PC-9 (cell line): Measurements from ENCODE around the gene OSCAR. TPM values are rescaled to one million over a fixed set of nuclear protein-coding genes. Genes with fewer than 3 reads are reported as not detected.

Experiments
- BruUV-seq: library from RNA; stranded (reverse); fragments of 400-500 nt; replicated peaks from 2 replicates; lab custom pipeline; 2021; lab: Mats Ljungman, UMichigan
- CTCF ChIA-PET: fragments of 300-600 bp; sonication (Branson Sonifier 250); formaldehyde crosslinking; loops from one replicate; lab custom pipeline; 2022; ENCODE audit warnings: antibody characterized with exemption; lab: Charles Lee
- POLR2A ChIA-PET: fragments of 300-600 bp; sonication (Branson Sonifier 250); formaldehyde crosslinking; loops from one replicate; lab custom pipeline; 2022; ENCODE audit warnings: antibody characterized with exemption; ENCODE audit not compliant: unreplicated experiment; lab: Charles Lee
- DNase-seq, 2 experiments: peaks; one replicate each; pipeline versions ENCODE4 v3.0.0 to v3.0.0-alpha.2; 2015 to 2022; ENCODE audit warnings: mixed read lengths in 1 of 2
- H2AFZ ChIP-seq: fragments of 200-600 bp; sonication (generic); 2 replicates; pipeline ENCODE4 v1.8.1; 2017; ENCODE audit warnings: antibody characterized with exemption
- H3F3A ChIP-seq: fragments of 200-600 bp; sonication (generic); 2 replicates; pipeline ENCODE4 v1.8.1; 2017; ENCODE audit warnings: antibody characterized with exemption, mild to moderate bottlenecking, low read depth; ENCODE audit not compliant: insufficient read depth
- H3K27ac ChIP-seq: fragments of 200-600 bp; sonication (generic); 2 replicates; pipeline ENCODE4 v1.6.1; 2016; ENCODE audit warnings: mixed run types
- H3K27me3 ChIP-seq: fragments of 200-600 bp; sonication (generic); 2 replicates; pipeline ENCODE4 v1.6.1; 2016; ENCODE audit warnings: low read depth, mixed run types; ENCODE audit not compliant: insufficient read depth
- H3K36me3 ChIP-seq: fragments of 200-600 bp; sonication (generic); 2 replicates; pipeline ENCODE4 v1.6.1; 2016; ENCODE audit warnings: low read depth, mixed run types
- H3K4me1 ChIP-seq: fragments of 200-600 bp; sonication (generic); replicated peaks from 2 replicates; pipeline ENCODE4 v1.6.1; 2016; ENCODE audit warnings: mixed run types; ENCODE audit not compliant: insufficient read depth
- H3K4me2 ChIP-seq: fragments of 200-600 bp; sonication (generic); 2 replicates; pipeline ENCODE4 v1.6.1; 2017; ENCODE audit warnings: mixed run types
- H3K4me3 ChIP-seq: fragments of 200-600 bp; sonication (generic); 2 replicates; pipeline ENCODE4 v1.6.1; 2016; ENCODE audit warnings: mixed run types
- H3K79me2 ChIP-seq: fragments of 200-600 bp; sonication (generic); 2 replicates; pipeline ENCODE4 v1.6.1; 2017; ENCODE audit warnings: low read depth, mixed run types
- H3K9me2 ChIP-seq: fragments of 200-600 bp; sonication (generic); 2 replicates; pipeline ENCODE4 v1.8.1; 2017; ENCODE audit warnings: mild to moderate bottlenecking; ENCODE audit not compliant: insufficient read depth
- H3K9me3 ChIP-seq: fragments of 200-600 bp; sonication (generic); 2 replicates; pipeline ENCODE4 v1.8.1; 2016; ENCODE audit warnings: low read depth; ENCODE audit not compliant: insufficient read depth
- H4K20me1 ChIP-seq: fragments of 200-600 bp; sonication (generic); 2 replicates; pipeline ENCODE4 v1.8.1; 2017; ENCODE audit not compliant: insufficient read depth
- EZH2 ChIP-seq: fragments of 200-600 bp; sonication (generic); IDR thresholded peaks from 2 replicates; pipeline ENCODE4 v1.8.0; 2017; ENCODE audit warnings: antibody characterized with exemption, low read depth
- intact Hi-C: fragments of 100-400 bp; cut with micrococcal nuclease; formaldehyde crosslinking; loops from one replicate; pipeline ENCODE4 v1.10.0; 2022; ENCODE audit not compliant: unreplicated experiment
- total RNA-seq: library from RNA; stranded (reverse); gene quantifications from 2 replicates; pipeline ENCODE4 v1.2.3, GENCODE V29; 2021
- TF ChIP-seq, protein P1 (sequence below): fragments of 200-600 bp; sonication (generic); conservative IDR thresholded peaks from 2 replicates; pipeline ENCODE4 v1.6.1; 2017; ENCODE audit warnings: mixed run types, antibody characterized with exemption, mild to moderate bottlenecking, moderate library complexity

The OSCAR gene
- total RNA-seq, 1 experiment from 2014 or later = 0.87 TPM

DNA sequence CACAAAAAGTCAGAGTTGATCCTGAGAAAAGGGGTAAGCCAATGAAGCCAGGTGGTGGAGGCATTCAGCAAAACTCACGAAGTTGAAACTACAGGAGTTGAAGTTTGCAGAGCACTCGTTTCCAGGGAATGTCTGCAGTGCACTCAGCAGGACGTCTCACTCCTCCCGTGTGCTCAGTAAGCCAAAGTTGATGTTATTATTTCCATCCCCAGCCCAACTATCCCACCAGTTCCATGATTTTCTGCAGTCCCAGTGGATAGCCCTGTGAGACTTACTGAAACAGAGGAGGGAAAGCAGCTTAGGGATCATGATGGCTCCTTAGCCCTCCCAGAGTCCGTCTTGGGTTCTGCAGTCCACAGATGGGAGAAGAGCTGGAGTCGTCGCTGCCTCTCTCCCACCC, 19.6 kb downstream of the OSCAR start, which contains the start of gene TARM1:
TARM1 (minus strand) TSS at position 334 of the 400 bp plus-strand sequence; CDS start at position 309, 25 bp downstream.
- Histone ChIP-seq H3K9me2 (no peaks in the 10 kb centered on the region), H3K27me3 (peaks cover 17% of the 10 kb centered on the region; the same call in 1 of the 2 replicates), H3K4me2 (no peak within 1 kb of the TSS), H3K79me2 (no peaks in the 10 kb centered on the region), H4K20me1 (no peaks in the 10 kb centered on the region), H3F3A (no peaks in the 10 kb centered on the region), H3K4me1 (no peaks in the 10 kb centered on the region), H3K36me3 (no peaks in the 10 kb centered on the region), H3K27ac (no peak within 1 kb of the TSS), H3K4me3 (no peak within 1 kb of the TSS), H3K9me3 (peaks cover 13% of the 10 kb centered on the region; the same call in 1 of the 2 replicates), H2AFZ (no peak within 1 kb of the TSS)
- CTCF ChIA-PET = no interaction called here
- no peak for DNase-seq
- POLR2A ChIA-PET = no interaction called here
- intact Hi-C loops = no loop called here
- TF ChIP-seq, protein P1, sequence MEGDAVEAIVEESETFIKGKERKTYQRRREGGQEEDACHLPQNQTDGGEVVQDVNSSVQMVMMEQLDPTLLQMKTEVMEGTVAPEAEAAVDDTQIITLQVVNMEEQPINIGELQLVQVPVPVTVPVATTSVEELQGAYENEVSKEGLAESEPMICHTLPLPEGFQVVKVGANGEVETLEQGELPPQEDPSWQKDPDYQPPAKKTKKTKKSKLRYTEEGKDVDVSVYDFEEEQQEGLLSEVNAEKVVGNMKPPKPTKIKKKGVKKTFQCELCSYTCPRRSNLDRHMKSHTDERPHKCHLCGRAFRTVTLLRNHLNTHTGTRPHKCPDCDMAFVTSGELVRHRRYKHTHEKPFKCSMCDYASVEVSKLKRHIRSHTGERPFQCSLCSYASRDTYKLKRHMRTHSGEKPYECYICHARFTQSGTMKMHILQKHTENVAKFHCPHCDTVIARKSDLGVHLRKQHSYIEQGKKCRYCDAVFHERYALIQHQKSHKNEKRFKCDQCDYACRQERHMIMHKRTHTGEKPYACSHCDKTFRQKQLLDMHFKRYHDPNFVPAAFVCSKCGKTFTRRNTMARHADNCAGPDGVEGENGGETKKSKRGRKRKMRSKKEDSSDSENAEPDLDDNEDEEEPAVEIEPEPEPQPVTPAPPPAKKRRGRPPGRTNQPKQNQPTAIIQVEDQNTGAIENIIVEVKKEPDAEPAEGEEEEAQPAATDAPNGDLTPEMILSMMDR = no peak
- no peak for TF ChIP-seq EZH2
- no TSS peak for BruUV-seq

DNA sequence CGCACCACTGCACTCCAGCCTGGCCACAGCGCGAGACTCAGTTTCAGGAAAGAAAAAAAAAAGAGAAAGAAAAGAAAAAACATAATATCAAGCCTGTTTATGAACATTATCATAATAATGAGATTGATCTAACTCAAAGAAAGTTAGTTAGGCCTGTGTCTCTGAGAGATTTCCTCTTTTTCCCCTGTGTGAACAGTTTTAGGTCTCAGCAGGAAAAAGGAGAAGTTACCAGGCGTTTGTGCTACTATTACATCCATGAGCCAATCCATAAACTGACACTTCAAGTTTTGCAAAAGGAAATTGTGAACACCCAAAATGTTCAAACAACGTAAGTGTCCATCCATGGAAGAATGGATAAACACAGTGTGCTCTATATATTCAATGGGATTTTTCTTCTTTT, 23.3 kb downstream of the OSCAR start:
- Histone ChIP-seq H3K9me3 (0 out of 2 replicates have a peak, but pooled peaks cover 7% of the 10 kb centered on the region), H3F3A (no peaks in the 10 kb centered on the region), H3K27me3 (peaks cover 7% of the 10 kb centered on the region; the same call in 1 of the 2 replicates), H3K79me2 (no peaks in the 10 kb centered on the region), H3K9me2 (no peaks in the 10 kb centered on the region), H3K4me1 (no peaks in the 10 kb centered on the region), H4K20me1 (no peaks in the 10 kb centered on the region), H3K4me3 (no peak overlapping the region), H3K27ac (no peak overlapping the region), H2AFZ (no peak overlapping the region), H3K4me2 (no peak overlapping the region), H3K36me3 (no peaks in the 10 kb centered on the region)
- no peak for DNase-seq
- no TSS peak for BruUV-seq
- POLR2A ChIA-PET = no interaction called here
- intact Hi-C loops = no loop called here
- TF ChIP-seq, protein P1 = no peak
- no peak for TF ChIP-seq EZH2
- CTCF ChIA-PET = no interaction called here

DNA sequence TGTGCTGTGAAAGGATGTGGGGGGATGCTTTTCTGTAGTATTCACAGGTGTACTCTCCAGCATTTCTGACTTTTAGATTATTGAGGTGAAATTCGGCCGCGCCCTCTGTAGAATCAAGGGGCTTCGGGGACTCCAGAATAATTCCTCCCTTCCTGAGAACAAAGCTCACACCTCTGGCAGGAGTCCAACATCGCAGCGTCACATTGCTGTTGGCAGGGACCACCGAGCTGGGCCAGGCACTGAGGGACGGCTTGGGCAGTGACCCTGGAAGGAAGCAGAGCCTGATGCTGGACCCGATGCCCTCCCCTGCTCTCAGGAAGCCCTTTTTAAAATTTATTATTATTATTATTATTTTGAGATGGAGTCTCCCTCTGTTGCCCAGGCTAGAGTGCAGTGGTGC, 25.8 kb downstream of the OSCAR start:
- no TSS peak for BruUV-seq
- Histone ChIP-seq H3K79me2 (no peaks in the 10 kb centered on the region), H3K4me1 (no peaks in the 10 kb centered on the region), H3K4me3 (no peak overlapping the region), H2AFZ (no peak overlapping the region), H3K9me3 (no peaks in the 10 kb centered on the region), H3K27me3 (peaks cover 8% of the 10 kb centered on the region; the same call in 1 of the 2 replicates), H3K36me3 (no peaks in the 10 kb centered on the region), H3K27ac (no peak overlapping the region), H3K9me2 (no peaks in the 10 kb centered on the region), H3F3A (no peaks in the 10 kb centered on the region), H3K4me2 (no peak overlapping the region), H4K20me1 (no peaks in the 10 kb centered on the region)
- intact Hi-C loops = no loop called here
- TF ChIP-seq, protein P1 = no peak
- no peak for TF ChIP-seq EZH2
- ChIA-PET CTCF (no interaction called here), POLR2A (no interaction called here)
- no peak for DNase-seq
